ENCODE results near the gene CDC42EP2. TPM values are rescaled to one million over a fixed set of nuclear protein-coding genes. Genes with fewer than 3 reads are reported as not detected.
A peak's percentile ranks its signal among the peaks of the same experiment; 100 is the strongest.

The CDC42EP2 gene
- total RNA-seq, 1 donor from 2014 or later: 23.1 TPM

DNA sequence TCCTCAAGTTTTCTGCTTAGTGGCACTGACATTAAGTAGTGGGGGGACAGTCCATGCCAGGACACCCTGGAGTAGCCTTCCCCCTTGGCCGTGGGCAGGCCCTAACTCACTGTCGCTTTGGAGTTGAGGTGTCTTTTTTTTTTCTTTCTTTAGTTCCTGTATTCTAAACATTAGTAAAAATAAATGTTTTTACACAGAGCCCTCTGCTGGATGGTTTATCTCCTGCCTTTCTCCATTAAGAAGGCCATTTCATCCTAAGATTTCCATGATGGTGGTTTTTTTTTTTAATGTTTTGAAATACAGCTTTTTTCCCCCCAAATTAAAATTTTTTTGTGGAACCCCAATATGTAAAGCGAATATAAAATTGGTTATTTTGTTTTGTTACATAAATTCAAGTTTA, 38.1 kb downstream of the CDC42EP2 start:
- no peak overlapping the region for H3K27ac Mint-ChIP-seq (ENCODE audit: unreplicated experiment)
- H3K4me1 Mint-ChIP-seq (ENCODE audit: unreplicated experiment): peaks cover 15% of the 10 kb centered on the region
- H3K9me3 Mint-ChIP-seq (ENCODE audit: unreplicated experiment): no peaks in the 10 kb centered on the region
- H3K27me3 Mint-ChIP-seq (ENCODE audit: unreplicated experiment): peaks cover 2% of the 10 kb centered on the region
- no peak for DNase-seq (ENCODE audit: extremely low spot score, unreplicated experiment)
- peaks cover 20% of the 10 kb centered on the region for H3K36me3 Mint-ChIP-seq (ENCODE audit: unreplicated experiment)
- TF ChIP-seq, protein P1, sequence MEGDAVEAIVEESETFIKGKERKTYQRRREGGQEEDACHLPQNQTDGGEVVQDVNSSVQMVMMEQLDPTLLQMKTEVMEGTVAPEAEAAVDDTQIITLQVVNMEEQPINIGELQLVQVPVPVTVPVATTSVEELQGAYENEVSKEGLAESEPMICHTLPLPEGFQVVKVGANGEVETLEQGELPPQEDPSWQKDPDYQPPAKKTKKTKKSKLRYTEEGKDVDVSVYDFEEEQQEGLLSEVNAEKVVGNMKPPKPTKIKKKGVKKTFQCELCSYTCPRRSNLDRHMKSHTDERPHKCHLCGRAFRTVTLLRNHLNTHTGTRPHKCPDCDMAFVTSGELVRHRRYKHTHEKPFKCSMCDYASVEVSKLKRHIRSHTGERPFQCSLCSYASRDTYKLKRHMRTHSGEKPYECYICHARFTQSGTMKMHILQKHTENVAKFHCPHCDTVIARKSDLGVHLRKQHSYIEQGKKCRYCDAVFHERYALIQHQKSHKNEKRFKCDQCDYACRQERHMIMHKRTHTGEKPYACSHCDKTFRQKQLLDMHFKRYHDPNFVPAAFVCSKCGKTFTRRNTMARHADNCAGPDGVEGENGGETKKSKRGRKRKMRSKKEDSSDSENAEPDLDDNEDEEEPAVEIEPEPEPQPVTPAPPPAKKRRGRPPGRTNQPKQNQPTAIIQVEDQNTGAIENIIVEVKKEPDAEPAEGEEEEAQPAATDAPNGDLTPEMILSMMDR (IDR thresholded peaks at IDR 0.05): peak; percentile 51
- H3K4me3 Mint-ChIP-seq (ENCODE audit: unreplicated experiment): no peak overlapping the region

GRCh38 chr11:65353376-65353775, 38.7 kb downstream of the CDC42EP2 start:
- H3K27ac Mint-ChIP-seq (ENCODE audit: unreplicated experiment): peak overlapping the region; percentile 83
- no peak for DNase-seq (ENCODE audit: extremely low spot score, unreplicated experiment)
- peaks cover 7% of the 10 kb centered on the region for H3K27me3 Mint-ChIP-seq (ENCODE audit: unreplicated experiment)
- peak overlapping the region; percentile 78 for H3K4me3 Mint-ChIP-seq (ENCODE audit: unreplicated experiment)
- TF ChIP-seq, protein P1 (IDR thresholded peaks at IDR 0.05): no peak
- peaks cover 15% of the 10 kb centered on the region for H3K4me1 Mint-ChIP-seq (ENCODE audit: unreplicated experiment)
- H3K36me3 Mint-ChIP-seq (ENCODE audit: unreplicated experiment): peaks cover 20% of the 10 kb centered on the region
- H3K9me3 Mint-ChIP-seq (ENCODE audit: unreplicated experiment): no peaks in the 10 kb centered on the region

DNA sequence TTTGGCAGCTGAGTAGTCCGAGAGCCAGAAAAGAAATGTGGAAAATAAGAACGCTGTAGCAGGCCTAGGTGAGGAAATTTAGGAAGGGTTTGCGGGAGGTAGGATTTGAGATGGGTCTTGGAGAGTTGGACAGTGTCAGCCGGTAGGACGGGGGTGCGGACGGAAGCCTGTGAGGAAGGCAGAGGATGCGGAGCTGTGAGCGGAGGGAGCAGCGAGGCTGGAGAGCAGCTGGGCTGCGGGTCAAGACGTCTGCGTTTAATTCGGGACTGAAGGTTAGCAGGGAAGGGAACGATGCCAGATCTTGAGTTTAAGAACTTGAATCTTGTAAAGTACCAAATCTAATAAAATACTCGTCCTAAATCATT, 39.2 kb downstream of the CDC42EP2 start:
- peak overlapping the region; percentile 78 for H3K4me3 Mint-ChIP-seq (ENCODE audit: unreplicated experiment)
- peaks cover 7% of the 10 kb centered on the region for H3K27me3 Mint-ChIP-seq (ENCODE audit: unreplicated experiment)
- peak overlapping the region; percentile 83 for H3K27ac Mint-ChIP-seq (ENCODE audit: unreplicated experiment)
- peaks cover 15% of the 10 kb centered on the region for H3K4me1 Mint-ChIP-seq (ENCODE audit: unreplicated experiment)
- no peaks in the 10 kb centered on the region for H3K9me3 Mint-ChIP-seq (ENCODE audit: unreplicated experiment)
- DNase-seq (ENCODE audit: extremely low spot score, unreplicated experiment): no peak
- TF ChIP-seq, protein P1 (IDR thresholded peaks at IDR 0.05): no peak
- H3K36me3 Mint-ChIP-seq (ENCODE audit: unreplicated experiment): peaks cover 15% of the 10 kb centered on the region

DNA sequence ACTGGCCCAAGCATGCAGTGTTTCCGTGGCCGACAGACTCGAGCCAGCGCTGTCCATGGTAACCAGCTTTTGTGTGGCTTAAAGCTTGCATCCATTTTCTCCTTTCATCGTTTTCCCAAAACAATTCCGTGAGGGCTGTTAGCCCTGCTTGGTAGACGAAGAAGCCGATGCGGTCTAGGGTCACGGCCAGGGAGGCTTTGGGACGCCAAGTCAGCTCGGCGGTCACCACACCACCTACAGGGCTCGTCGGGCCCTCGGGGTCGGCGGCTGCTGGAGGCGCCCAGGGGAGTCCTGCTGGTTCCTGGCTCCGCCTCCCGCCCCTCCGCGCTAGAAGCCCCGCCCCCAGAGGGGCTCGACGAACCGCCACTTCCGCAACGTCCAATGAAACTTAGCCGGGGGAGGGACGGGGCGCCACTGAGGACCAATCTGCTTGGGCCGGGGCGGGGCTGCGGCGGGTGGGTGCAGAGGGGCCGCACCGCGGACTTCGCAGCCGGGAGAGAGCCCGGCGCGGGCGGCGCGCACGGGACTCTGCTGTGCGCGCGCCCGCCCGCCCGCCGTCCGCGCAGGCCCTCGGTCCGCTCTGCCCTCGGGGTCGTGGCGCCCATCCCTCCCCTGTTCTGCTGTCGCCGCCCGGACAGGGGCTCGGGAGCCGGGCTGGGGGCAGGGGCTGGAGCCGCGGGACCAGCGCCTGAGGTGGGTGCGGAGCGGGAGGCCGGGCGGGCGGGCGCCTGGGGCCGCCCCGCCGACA, 39.8 kb downstream of the CDC42EP2 start, which contains the start of gene TIGD3:
TSS of gene TIGD3 (plus strand) at position 487 of the 748 bp plus-strand sequence. CDS start 1,058 bp downstream, outside the sequence.
- Mint-ChIP-seq H3K27ac (ENCODE audit: unreplicated experiment) (peak within 1 kb of the TSS; percentile 83), H3K4me3 (ENCODE audit: unreplicated experiment) (peak within 1 kb of the TSS; percentile 78), H3K36me3 (ENCODE audit: unreplicated experiment) (peaks cover 11% of the 10 kb centered on the region), H3K27me3 (ENCODE audit: unreplicated experiment) (peaks cover 7% of the 10 kb centered on the region), H3K4me1 (ENCODE audit: unreplicated experiment) (peaks cover 15% of the 10 kb centered on the region), H3K9me3 (ENCODE audit: unreplicated experiment) (no peaks in the 10 kb centered on the region)
- TF ChIP-seq, protein P1 (IDR thresholded peaks at IDR 0.05): no peak
- DNase-seq (ENCODE audit: extremely low spot score, unreplicated experiment): peak; percentile 99

- TF ChIP-seq, protein P1 (IDR thresholded peaks at IDR 0.05): no peak
- H3K4me3 Mint-ChIP-seq (ENCODE audit: unreplicated experiment): peak overlapping the region; percentile 73
- DNase-seq (ENCODE audit: extremely low spot score, unreplicated experiment): no peak
- H3K27me3 Mint-ChIP-seq (ENCODE audit: unreplicated experiment): peaks cover 7% of the 10 kb centered on the region
- peaks cover 11% of the 10 kb centered on the region for H3K36me3 Mint-ChIP-seq (ENCODE audit: unreplicated experiment)
- H3K9me3 Mint-ChIP-seq (ENCODE audit: unreplicated experiment): no peaks in the 10 kb centered on the region
- no peak overlapping the region for H3K27ac Mint-ChIP-seq (ENCODE audit: unreplicated experiment)
- H3K4me1 Mint-ChIP-seq (ENCODE audit: unreplicated experiment): peaks cover 15% of the 10 kb centered on the region
Observed at GRCh38 chr11:65355013-65355775, 40.5 kb downstream of the CDC42EP2 start.

All from osteocyte (in vitro differentiated cells).